ENCODE data around the gene QKI.

- no peak for TF ChIP-seq CTCF (IDR thresholded peaks at IDR 0.05)
- TF ChIP-seq POLR2A (IDR thresholded peaks at IDR 0.05), result no peak
- no peak for TF ChIP-seq EP300 (IDR thresholded peaks at IDR 0.05)
- TF ChIP-seq POLR2AphosphoS5 (IDR thresholded peaks at IDR 0.05), result no peak
Observed at GRCh38 chr6:163536770-163537169, 122.3 kb downstream of the QKI start.
